CD4-positive, alpha-beta memory T cell (primary cell): Measurements from ENCODE around the gene LAPTM4A. TPM values are rescaled to one million over a fixed set of nuclear protein-coding genes. Genes with fewer than 3 reads are reported as not detected.
A peak's percentile ranks its signal among the peaks of the same experiment; 100 is the strongest.

Experiments
- CTCF ChIA-PET: fragments of 350-600 bp; sonication (Branson Sonifier 250); formaldehyde crosslinking; loops from one replicate; lab custom pipeline; 2021; ENCODE audit warnings: inconsistent platforms; ENCODE audit not compliant: partially characterized antibody; lab: Charles Lee
- POLR2A ChIA-PET: fragments of 350-600 bp; sonication (Branson Sonifier 250); formaldehyde crosslinking; loops from one replicate; lab custom pipeline; 2021; ENCODE audit not compliant: partially characterized antibody; lab: Charles Lee
- DNase-seq, 5 donors: peaks; one replicate each; pipeline versions ENCODE4 v3.0.0 to v3.0.0-alpha.2; 2020 to 2022; ENCODE audit warnings: mixed read lengths in 1 of 5
- H3K27ac ChIP-seq: one replicate; pipeline ENCODE4 v1.7.0; 2013; ENCODE audit warnings: low read depth, low read length
- H3K27me3 ChIP-seq: 2 replicates; pipeline ENCODE4 v1.7.0; 2013; ENCODE audit warnings: mild to moderate bottlenecking, low read length, moderate library complexity; ENCODE audit not compliant: insufficient read depth
- H3K36me3 ChIP-seq: 2 replicates; pipeline ENCODE4 v1.7.0; 2013; ENCODE audit warnings: mild to moderate bottlenecking, low read length, moderate library complexity; ENCODE audit not compliant: insufficient read depth
- H3K4me1 ChIP-seq: 2 replicates; pipeline ENCODE4 v1.7.0; 2013; ENCODE audit warnings: mild to moderate bottlenecking, low read length, moderate library complexity; ENCODE audit not compliant: insufficient read depth
- H3K4me3 ChIP-seq, 2 donors: one replicate each; pipeline ENCODE4 v1.7.0; 2013; ENCODE audit warnings: low read length in 2 of 2, mild to moderate bottlenecking in 1 of 2
- H3K9me3 ChIP-seq, 2 donors: one replicate each; pipeline ENCODE4 v1.7.0; 2013; ENCODE audit warnings: low read length in 2 of 2, control low read depth in 1 of 2; ENCODE audit not compliant: control insufficient read depth in 1 of 2
- H3K27ac Mint-ChIP-seq, 7 donors: one replicate each; pipeline ENCODE4 v1.8.0; 2020 to 2021; ENCODE audit warnings: mixed read lengths in 7 of 7, mild to moderate bottlenecking in 6 of 7, inconsistent platforms in 3 of 7, moderate library complexity in 3 of 7
- H3K27me3 Mint-ChIP-seq, 2 donors: one replicate each; pipeline ENCODE4 v1.8.0; 2020 to 2021; ENCODE audit warnings: mixed read lengths in 2 of 2
- H3K36me3 Mint-ChIP-seq, 2 donors: one replicate each; pipeline ENCODE4 v1.8.0; 2020 to 2021; ENCODE audit warnings: mixed read lengths in 2 of 2, inconsistent platforms in 1 of 2, mild to moderate bottlenecking in 1 of 2
- H3K4me1 Mint-ChIP-seq, 4 donors: one replicate each; pipeline ENCODE4 v1.8.0; 2020 to 2021; ENCODE audit warnings: mixed read lengths in 4 of 4, mild to moderate bottlenecking in 1 of 4
- H3K4me3 Mint-ChIP-seq, 8 donors: one replicate each; pipeline ENCODE4 v1.8.0; 2020 to 2021; ENCODE audit warnings: mixed read lengths in 8 of 8, mild to moderate bottlenecking in 7 of 8, moderate library complexity in 6 of 8, inconsistent platforms in 3 of 8
- H3K9me3 Mint-ChIP-seq, 8 donors: one replicate each; pipeline ENCODE4 v1.8.0; 2020 to 2021; ENCODE audit warnings: mixed read lengths in 8 of 8, mild to moderate bottlenecking in 5 of 8, inconsistent platforms in 3 of 8, moderate library complexity in 1 of 8
- intact Hi-C: fragments of 100-400 bp; cut with micrococcal nuclease; formaldehyde crosslinking; loops from one replicate; pipeline ENCODE4 v1.15.1; 2023
- polyA plus RNA-seq, 2 donors: library from polyadenylated mRNA; unstranded; fragments of 300-500 nt; fragmentation: Illumina TruSeq; gene quantifications; one replicate each; pipeline ENCODE4 v1.2.3, GENCODE V29; 2021
- total RNA-seq, 2 experiments: library from RNA; stranded (reverse); gene quantifications; one replicate each; pipeline ENCODE4 v1.2.3, GENCODE V29; 2021

LAPTM4A gene
- total and polyA plus RNA-seq, 4 experiments from 2014 or later, result 47.4 to 150 (median 75.9) TPM

- peaks cover under 1 to 18% (median 4%) of the 10 kb centered on the region in 8 donors for H3K9me3 Mint-ChIP-seq
- peak in 4 of 5 donors; percentile 31 to 46 (median 35) for DNase-seq
- H3K4me3 Mint-ChIP-seq, result no peak overlapping the region
- intact Hi-C loops, result loop anchor here (1.0 kb wide), 1 partner anchor 83 kb away; no protein-coding TSS in a partner anchor
- CTCF ChIA-PET, result interaction anchor here (0.7 to 3.1 kb wide), 36 partner anchors 8 to 121 kb away, joined by 3 to 34 read pairs (median 6); partner anchors contain the start of genes LAPTM4A and WDR35
- H3K27me3 ChIP-seq, result peaks cover 19% of the 10 kb centered on the region
- peaks cover 2 to 6% of the 10 kb centered on the region in 2 donors for H3K36me3 Mint-ChIP-seq
- peaks cover 22 to 23% of the 10 kb centered on the region in 2 donors for H3K27me3 Mint-ChIP-seq
- peaks cover 5 to 14% (median 10%) of the 10 kb centered on the region in 4 donors for H3K4me1 Mint-ChIP-seq
- POLR2A ChIA-PET, result interaction anchor here (1.4 to 1.9 kb wide), 2 partner anchors 13 to 36 kb away, joined by 3 to 5 read pairs; partner anchors contain the start of gene LAPTM4A
- peak overlapping the region in 1 of 7 donors; percentile 38 for H3K27ac Mint-ChIP-seq
- H3K9me3 ChIP-seq, result no peaks in the 10 kb centered on the region
- no peak overlapping the region for H3K27ac ChIP-seq
- no peak overlapping the region for H3K4me3 ChIP-seq
- no peaks in the 10 kb centered on the region for H3K36me3 ChIP-seq
- peaks cover 12% of the 10 kb centered on the region for H3K4me1 ChIP-seq
These were observed 35.8 kb downstream of the LAPTM4A start for GRCh38 chr2:20015482-20016083.

- CTCF ChIA-PET, result interaction anchor here (0.7 to 3.1 kb wide), 6 partner anchors 10 to 94 kb away, joined by 3 to 20 read pairs (median 4); no protein-coding TSS in a partner anchor
- POLR2A ChIA-PET, result no interaction called here
- H3K4me3 Mint-ChIP-seq, result peak overlapping the region; percentile 41 to 85 (median 77)
- no peaks in the 10 kb centered on the region for H3K36me3 ChIP-seq
- peaks cover 19% of the 10 kb centered on the region for H3K27me3 ChIP-seq
- H3K4me1 Mint-ChIP-seq, result peaks cover 5 to 14% (median 10%) of the 10 kb centered on the region in 4 donors
- H3K27me3 Mint-ChIP-seq, result peaks cover 28 to 30% of the 10 kb centered on the region in 2 donors
- intact Hi-C loops, result loop anchor here (5.0 kb wide), 1 partner anchor 39 kb away; the partner anchor contains the start of gene LAPTM4A
- peaks cover 12% of the 10 kb centered on the region for H3K4me1 ChIP-seq
- no peak overlapping the region for H3K4me3 ChIP-seq
- no peak for DNase-seq
- no peaks in the 10 kb centered on the region for H3K9me3 ChIP-seq
- no peaks in the 10 kb centered on the region for H3K36me3 Mint-ChIP-seq
- peak overlapping the region in 3 of 7 donors; percentile 13 to 77 (median 66) for H3K27ac Mint-ChIP-seq
- H3K9me3 Mint-ChIP-seq, result peaks cover 0 to 6% (median 1%) of the 10 kb centered on the region in 8 donors
- H3K27ac ChIP-seq, result no peak overlapping the region
These were observed 38.1 kb downstream of the LAPTM4A start for GRCh38 chr2:20013126-20013849.

- DNase-seq, result peak in 2 of 5 donors; percentile 5 to 10
- intact Hi-C loops, result loop anchor here (5.0 kb wide), 1 partner anchor 40 kb away; the partner anchor contains the start of gene LAPTM4A
- H3K27me3 ChIP-seq, result peaks cover 19% of the 10 kb centered on the region
- H3K27ac Mint-ChIP-seq, result peak within 1 kb of the TSS in 2 of 7 donors; percentile 66 to 77
- H3K9me3 Mint-ChIP-seq, result peaks cover 0 to 6% (median 1%) of the 10 kb centered on the region in 8 donors
- CTCF ChIA-PET, result interaction anchor here (0.9 to 1.6 kb wide), 3 partner anchors 8 to 95 kb away, joined by 3 read pairs; no protein-coding TSS in a partner anchor
- H3K36me3 ChIP-seq, result no peaks in the 10 kb centered on the region
- H3K36me3 Mint-ChIP-seq, result no peaks in the 10 kb centered on the region
- H3K4me1 ChIP-seq, result peaks cover 12% of the 10 kb centered on the region
- H3K4me3 Mint-ChIP-seq, result peak within 1 kb of the TSS; percentile 66 to 85 (median 77)
- peak within 1 kb of the TSS in 1 of 2 donors; percentile 9 for H3K4me3 ChIP-seq
- POLR2A ChIA-PET, result no interaction called here
- H3K4me1 Mint-ChIP-seq, result peaks cover 5 to 14% (median 10%) of the 10 kb centered on the region in 4 donors
- peaks cover 30% of the 10 kb centered on the region in 2 donors for H3K27me3 Mint-ChIP-seq
- no peaks in the 10 kb centered on the region for H3K9me3 ChIP-seq
- no peak within 1 kb of the TSS for H3K27ac ChIP-seq
These were observed 38.9 kb downstream of the LAPTM4A start, which contains the start of gene MATN3 for GRCh38 chr2:20012282-20013125. Gene MATN3 (minus strand): TSS chr2:20012668. CDS start chr2:20012631, 37 bp downstream.

- ChIA-PET CTCF (interaction anchor here (1.6 kb wide), 1 partner anchor 9 kb away, joined by 3 read pairs; no protein-coding TSS in a partner anchor), POLR2A (interaction anchor here (1.1 kb wide), 1 partner anchor 40 kb away, joined by 5 read pairs; the partner anchor contains the start of gene LAPTM4A)
- Histone ChIP-seq H3K36me3 (no peaks in the 10 kb centered on the region), H3K4me1 (peaks cover 12% of the 10 kb centered on the region), H3K27ac (no peak overlapping the region), H3K4me3 (peak overlapping the region in 1 of 2 donors; percentile 9), H3K27me3 (peaks cover 19% of the 10 kb centered on the region), H3K9me3 (no peaks in the 10 kb centered on the region)
- intact Hi-C loops, result loop anchor here (5.0 kb wide), 1 partner anchor 40 kb away; the partner anchor contains the start of gene LAPTM4A
- Mint-ChIP-seq H3K27ac (no peak overlapping the region), H3K9me3 (peaks cover 0 to 6% (median 1%) of the 10 kb centered on the region in 8 donors), H3K27me3 (peaks cover 30 to 32% of the 10 kb centered on the region in 2 donors), H3K36me3 (no peaks in the 10 kb centered on the region), H3K4me1 (peaks cover 5 to 14% (median 10%) of the 10 kb centered on the region in 4 donors), H3K4me3 (peak overlapping the region; percentile 58 to 83 (median 71))
- DNase-seq, result no peak
These were observed 39.5 kb downstream of the LAPTM4A start for GRCh38 chr2:20012032-20012281.

GRCh38 chr2:20011276-20012031 lies 40.0 kb downstream of the LAPTM4A start:
- ChIA-PET POLR2A (interaction anchor here (1.1 kb wide), 1 partner anchor 40 kb away, joined by 5 read pairs; the partner anchor contains the start of gene LAPTM4A), CTCF (interaction anchor here (1.6 kb wide), 1 partner anchor 9 kb away, joined by 3 read pairs; no protein-coding TSS in a partner anchor)
- Histone ChIP-seq H3K36me3 (no peaks in the 10 kb centered on the region), H3K9me3 (no peaks in the 10 kb centered on the region), H3K4me3 (no peak overlapping the region), H3K27me3 (peaks cover 19% of the 10 kb centered on the region), H3K4me1 (peaks cover 12% of the 10 kb centered on the region), H3K27ac (no peak overlapping the region)
- peaks cover 30 to 33% of the 10 kb centered on the region in 2 donors for H3K27me3 Mint-ChIP-seq
- H3K9me3 Mint-ChIP-seq, result peaks cover 0 to 6% (median 1%) of the 10 kb centered on the region in 8 donors
- intact Hi-C loops, result loop anchor here (5.0 kb wide), 1 partner anchor 41 kb away; the partner anchor contains the start of gene LAPTM4A
- H3K4me3 Mint-ChIP-seq, result peak overlapping the region; percentile 58 to 83 (median 71)
- no peaks in the 10 kb centered on the region for H3K36me3 Mint-ChIP-seq
- H3K27ac Mint-ChIP-seq, result no peak overlapping the region
- no peak for DNase-seq
- peaks cover 5 to 14% (median 10%) of the 10 kb centered on the region in 4 donors for H3K4me1 Mint-ChIP-seq

- Histone ChIP-seq H3K36me3 (no peaks in the 10 kb centered on the region), H3K9me3 (no peaks in the 10 kb centered on the region), H3K27ac (no peak overlapping the region), H3K27me3 (peaks cover 18% of the 10 kb centered on the region), H3K4me3 (no peak overlapping the region), H3K4me1 (peaks cover 12% of the 10 kb centered on the region)
- no peak overlapping the region for H3K4me3 Mint-ChIP-seq
- CTCF ChIA-PET, result no interaction called here
- H3K4me1 Mint-ChIP-seq, result peaks cover 5 to 14% (median 10%) of the 10 kb centered on the region in 4 donors
- POLR2A ChIA-PET, result no interaction called here
- H3K27me3 Mint-ChIP-seq, result peaks cover 26 to 33% of the 10 kb centered on the region in 2 donors
- no peaks in the 10 kb centered on the region for H3K36me3 Mint-ChIP-seq
- intact Hi-C loops, result no loop called here
- H3K27ac Mint-ChIP-seq, result no peak overlapping the region
- no peak for DNase-seq
- no peaks in the 10 kb centered on the region for H3K9me3 Mint-ChIP-seq
These were observed 42.7 kb downstream of the LAPTM4A start for GRCh38 chr2:20008703-20009102.
